IMR-90 (cell line): ENCODE measurements around the gene COL18A1. TPM values are rescaled to one million over a fixed set of nuclear protein-coding genes. Genes with fewer than 3 reads are reported as not detected.

Experiments used
- ATAC-seq: fragments of 200-7000 bp; cut with Tn5 transposase; 2 replicates; pipeline ENCODE4 v1.9.1; 2020; ENCODE audit warnings: low read depth, mild to moderate bottlenecking, moderate library complexity
- BruUV-seq: library from RNA; stranded (reverse); fragments of 400-500 nt; replicated peaks from 2 replicates; lab custom pipeline; 2021; lab: Mats Ljungman, UMichigan
- CTCF ChIA-PET: fragments of 300-600 bp; formaldehyde crosslinking; extraction: SDS; loops from one replicate; lab custom pipeline; 2021; ENCODE audit warnings: antibody characterized with exemption; lab: Yijun Ruan, JAX
- POLR2A ChIA-PET: fragments of 300-600 bp; sonication (Branson Sonifier 250); formaldehyde crosslinking; loops from one replicate; lab custom pipeline; 2022; ENCODE audit warnings: antibody characterized with exemption; ENCODE audit not compliant: unreplicated experiment; lab: Charles Lee
- DNase-seq: peaks from one replicate; pipeline ENCODE4 v3.0.0; 2013
- H2AFZ ChIP-seq: replicated peaks from 2 replicates; pipeline ENCODE3; 2013; ENCODE audit warnings: low read length, mild to moderate bottlenecking; ENCODE audit not compliant: poor library complexity
- H2AK5ac ChIP-seq: 2 replicates; pipeline ENCODE4 v1.6.1; 2013; ENCODE audit warnings: low read depth, low read length, inconsistent platforms
- H2AK9ac ChIP-seq: replicated peaks from 2 replicates; pipeline ENCODE3; 2013; ENCODE audit warnings: mild to moderate bottlenecking, low read depth, low read length, moderate library complexity; ENCODE audit not compliant: poor library complexity
- H2BK120ac ChIP-seq: 2 replicates; pipeline ENCODE4 v1.6.1; 2013; ENCODE audit warnings: low read depth, low read length, inconsistent platforms
- H2BK15ac ChIP-seq: 3 replicates; pipeline ENCODE4 v1.6.1; 2013; ENCODE audit warnings: low read depth, low read length, inconsistent platforms
- H2BK20ac ChIP-seq: 2 replicates; pipeline ENCODE4 v1.6.1; 2013; ENCODE audit warnings: low read depth, mild to moderate bottlenecking, inconsistent platforms, low read length, moderate library complexity
- H2BK5ac ChIP-seq: 2 replicates; pipeline ENCODE4 v1.6.1; 2013; ENCODE audit warnings: mild to moderate bottlenecking, low read depth, low read length, inconsistent platforms; ENCODE audit not compliant: poor library complexity, severe bottlenecking
- H3K14ac ChIP-seq: replicated peaks from 2 replicates; pipeline ENCODE4 v1.6.1; 2013; ENCODE audit warnings: low read depth, low read length, inconsistent platforms
- H3K18ac ChIP-seq: 2 replicates; pipeline ENCODE4 v1.6.1; 2013; ENCODE audit warnings: low read depth, low read length, control low read depth
- H3K23ac ChIP-seq: 2 replicates; pipeline ENCODE4 v1.6.1; 2013; ENCODE audit warnings: low read depth, low read length, inconsistent platforms
- H3K27ac ChIP-seq: 2 replicates; pipeline ENCODE4 v1.5.1; 2013; ENCODE audit warnings: mild to moderate bottlenecking, control low read depth, low read length; ENCODE audit not compliant: insufficient read depth
- H3K27me3 ChIP-seq: 2 replicates; pipeline ENCODE4 v1.6.1; 2013; ENCODE audit warnings: low read length; ENCODE audit not compliant: control insufficient read depth, insufficient read depth
- H3K36me3 ChIP-seq: 2 replicates; pipeline ENCODE4 v1.6.1; 2013; ENCODE audit warnings: low read length, mixed read lengths; ENCODE audit not compliant: control insufficient read depth, insufficient read depth
- H3K4ac ChIP-seq: 2 replicates; pipeline ENCODE4 v1.6.1; 2013; ENCODE audit warnings: low read depth, low read length, inconsistent platforms
- H3K4me1 ChIP-seq: 2 replicates; pipeline ENCODE4 v1.6.1; 2013; ENCODE audit warnings: low read length, mixed read lengths; ENCODE audit not compliant: control insufficient read depth, insufficient read depth
- H3K4me2 ChIP-seq: 2 replicates; pipeline ENCODE4 v1.6.1; 2013; ENCODE audit warnings: low read depth, mild to moderate bottlenecking, control low read depth, low read length, moderate library complexity
- H3K4me3 ChIP-seq: 2 replicates; pipeline ENCODE4 v1.5.1; 2013; ENCODE audit warnings: low read depth, mild to moderate bottlenecking, control low read depth, low read length, moderate library complexity; ENCODE audit not compliant: insufficient read depth
- H3K56ac ChIP-seq: 2 replicates; pipeline ENCODE4 v1.6.1; 2013; ENCODE audit warnings: low read length, inconsistent platforms; ENCODE audit not compliant: insufficient read depth; ENCODE audit errors: extremely low read depth
- H3K79me1 ChIP-seq, 2 experiments: 2 replicates each; pipeline ENCODE4 v1.6.1; 2013; ENCODE audit warnings: low read length in 2 of 2, inconsistent platforms in 1 of 2, low read depth in 1 of 2
- H3K9ac ChIP-seq: 2 replicates; pipeline ENCODE4 v1.6.1; 2013; ENCODE audit warnings: low read depth, low read length, control low read depth
- H3K9me1 ChIP-seq: 2 replicates; pipeline ENCODE4 v1.6.1; 2013; ENCODE audit warnings: low read length, inconsistent platforms; ENCODE audit not compliant: insufficient read depth
- H3K9me3 ChIP-seq: 2 replicates; pipeline ENCODE4 v1.6.1; 2013; ENCODE audit warnings: low read length; ENCODE audit not compliant: control insufficient read depth, insufficient read depth
- H4K20me1 ChIP-seq: 2 replicates; pipeline ENCODE4 v1.6.1; 2013; ENCODE audit warnings: low read length, inconsistent platforms; ENCODE audit not compliant: insufficient read depth
- H4K5ac ChIP-seq: 2 replicates; pipeline ENCODE4 v1.6.1; 2013; ENCODE audit warnings: mild to moderate bottlenecking, low read depth, low read length, control low read depth
- H4K8ac ChIP-seq, 2 experiments: 2 replicates each; pipeline ENCODE4 v1.6.1; 2013; ENCODE audit warnings: low read depth in 2 of 2, low read length in 2 of 2, control low read depth in 1 of 2, inconsistent platforms in 1 of 2
- H4K91ac ChIP-seq: 2 replicates; pipeline ENCODE4 v1.6.1; 2013; ENCODE audit warnings: low read depth, low read length, inconsistent platforms; ENCODE audit not compliant: insufficient read depth
- CHD1 ChIP-seq: IDR thresholded peaks from 2 replicates; pipeline ENCODE4 v1.6.1; 2012; ENCODE audit warnings: low read depth, low read length, improper control_type of control experiment
- CTCF ChIP-seq: conservative IDR thresholded peaks from 2 replicates; pipeline ENCODE4 v1.5.1; 2012; ENCODE audit warnings: mild to moderate bottlenecking, low read depth, low read length, improper control_type of control experiment
- FOS ChIP-seq: fragments of 150-350 bp; IDR thresholded peaks from 2 replicates; pipeline ENCODE4 v1.6.1; 2016; ENCODE audit warnings: low read depth, low read length
- MAFK ChIP-seq: IDR thresholded peaks from 2 replicates; pipeline ENCODE4 v1.6.1; 2012; ENCODE audit warnings: low read depth, low read length, improper control_type of control experiment
- MAZ ChIP-seq: IDR thresholded peaks from 2 replicates; pipeline ENCODE4 v1.6.1; 2012; ENCODE audit warnings: low read depth, mild to moderate bottlenecking, low read length, improper control_type of control experiment, moderate library complexity, borderline replicate concordance
- MXI1 ChIP-seq: IDR thresholded peaks from 2 replicates; pipeline ENCODE4 v1.6.1; 2012; ENCODE audit warnings: low read depth, mild to moderate bottlenecking, low read length, moderate library complexity, borderline replicate concordance
- NFE2L2 ChIP-seq: fragments of 150-350 bp; IDR thresholded peaks from 2 replicates; pipeline ENCODE4 v1.6.1; 2016; ENCODE audit warnings: low read depth, mild to moderate bottlenecking, low read length
- POLR2A ChIP-seq: IDR thresholded peaks from 2 replicates; pipeline ENCODE4 v1.6.1; 2012; ENCODE audit warnings: mild to moderate bottlenecking, low read depth, low read length
- RAD21 ChIP-seq: IDR thresholded peaks from 2 replicates; pipeline ENCODE4 v1.6.1; 2012; ENCODE audit warnings: low read length, improper control_type of control experiment
- RCOR1 ChIP-seq: IDR thresholded peaks from 2 replicates; pipeline ENCODE4 v1.6.1; 2012; ENCODE audit warnings: mild to moderate bottlenecking, low read length, improper control_type of control experiment; ENCODE audit not compliant: insufficient replicate concordance
- SMC3 ChIP-seq: fragments of 150-350 bp; IDR thresholded peaks from 2 replicates; pipeline ENCODE4 v1.6.1; 2016; ENCODE audit warnings: low read depth, mild to moderate bottlenecking, antibody characterized with exemption, low read length, moderate library complexity
- WGBS, 2 experiments: methylation state at CpG; one replicate each; pipeline versions ENCODE4 v1.1.5 to v1.1.7; 2013; ENCODE audit warnings: missing lambda C conversion rate in 2 of 2; ENCODE audit not compliant: insufficient read length in 1 of 2; ENCODE audit errors: extremely low coverage in 2 of 2; 5-methylcytosine and 5-hydroxymethylcytosine counted together
- dilution Hi-C: fragments of 300-500 bp; cut with HindIII; formaldehyde crosslinking; loops from one replicate; pipeline ENCODE4 v1.14.3; 2018; ENCODE audit warnings: low sequenced_read_pairs; ENCODE audit not compliant: unreplicated experiment
- in situ Hi-C: fragments of 300-500 bp; cut with MboI; formaldehyde crosslinking; loops from 3 replicates; pipeline ENCODE4 v1.14.3; 2019; ENCODE audit warnings: low sequenced_read_pairs, inconsistent platforms, mixed read lengths
- intact Hi-C: fragments of 100-400 bp; cut with micrococcal nuclease; formaldehyde crosslinking; loops from 2 replicates; pipeline ENCODE4 v1.10.0; 2022
- polyA plus RNA-seq, 3 experiments: library from polyadenylated mRNA; depleted of rRNA; stranded (reverse); fragments of >200 nt; gene quantifications; 2 replicates each; pipeline ENCODE4 v1.2.3, GENCODE V29; 2012; ENCODE audit warnings: low replicate concordance in 1 of 3
- total RNA-seq: library from RNA; depleted of rRNA; stranded (reverse); fragments of >200 nt; gene quantifications from 2 replicates; pipeline ENCODE4 v1.2.3, GENCODE V29; 2012
- TF ChIP-seq, protein P1 (sequence below): fragments of 150-350 bp; IDR thresholded peaks from 2 replicates; pipeline ENCODE4 v1.6.1; 2017; ENCODE audit warnings: mild to moderate bottlenecking, antibody characterized with exemption, low read length, low read depth
- TF ChIP-seq, protein P2 (sequence below): fragments of 150-350 bp; IDR thresholded peaks from 2 replicates; pipeline ENCODE4 v1.6.1; 2016; ENCODE audit warnings: low read depth, mild to moderate bottlenecking, low read length, moderate library complexity, borderline replicate concordance

The COL18A1 gene
- total and polyA plus RNA-seq, 2 of the 4 experiments (the other 2 are of a cell fraction) = 4.3 to 46.7 TPM

GRCh38 chr21:45390831-45391742 is 13.9 kb upstream of the COL18A1 start:
- 79% methylated on average over 4 of the region's 32 CpGs; no CpG with 5 or more reads in 1 of the 2 experiments for WGBS, 2 experiments
- H3K23ac ChIP-seq = no peak overlapping the region
- H3K4me3 ChIP-seq = no peak overlapping the region
- in situ Hi-C loops = no loop called here
- H2BK5ac ChIP-seq = no peak overlapping the region
- DNase-seq (no peak), ATAC-seq (no peak)
- H3K56ac ChIP-seq = no peak overlapping the region
- TF ChIP-seq RAD21 (no peak), CHD1 (no peak), POLR2A (no peak), NFE2L2 (no peak), FOS (no peak), CTCF (no peak), MAZ (no peak), MXI1 (no peak), SMC3 (no peak), MAFK (no peak), RCOR1 (no peak)
- TF ChIP-seq, protein P1, sequence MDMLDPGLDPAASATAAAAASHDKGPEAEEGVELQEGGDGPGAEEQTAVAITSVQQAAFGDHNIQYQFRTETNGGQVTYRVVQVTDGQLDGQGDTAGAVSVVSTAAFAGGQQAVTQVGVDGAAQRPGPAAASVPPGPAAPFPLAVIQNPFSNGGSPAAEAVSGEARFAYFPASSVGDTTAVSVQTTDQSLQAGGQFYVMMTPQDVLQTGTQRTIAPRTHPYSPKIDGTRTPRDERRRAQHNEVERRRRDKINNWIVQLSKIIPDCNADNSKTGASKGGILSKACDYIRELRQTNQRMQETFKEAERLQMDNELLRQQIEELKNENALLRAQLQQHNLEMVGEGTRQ = no peak
- TF ChIP-seq, protein P2, sequence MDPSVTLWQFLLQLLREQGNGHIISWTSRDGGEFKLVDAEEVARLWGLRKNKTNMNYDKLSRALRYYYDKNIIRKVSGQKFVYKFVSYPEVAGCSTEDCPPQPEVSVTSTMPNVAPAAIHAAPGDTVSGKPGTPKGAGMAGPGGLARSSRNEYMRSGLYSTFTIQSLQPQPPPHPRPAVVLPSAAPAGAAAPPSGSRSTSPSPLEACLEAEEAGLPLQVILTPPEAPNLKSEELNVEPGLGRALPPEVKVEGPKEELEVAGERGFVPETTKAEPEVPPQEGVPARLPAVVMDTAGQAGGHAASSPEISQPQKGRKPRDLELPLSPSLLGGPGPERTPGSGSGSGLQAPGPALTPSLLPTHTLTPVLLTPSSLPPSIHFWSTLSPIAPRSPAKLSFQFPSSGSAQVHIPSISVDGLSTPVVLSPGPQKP = no peak
- no peak overlapping the region for H2BK15ac ChIP-seq
- ChIA-PET POLR2A (interaction anchor here (0.6 kb wide), 1 partner anchor 53 kb away, joined by 4 read pairs; no protein-coding TSS in a partner anchor), CTCF (no interaction called here)
- peak overlapping the region; percentile 75 for H2AK9ac ChIP-seq
- H4K5ac ChIP-seq = no peak overlapping the region
- no peak overlapping the region for H3K9ac ChIP-seq
- BruUV-seq = no TSS peak
- H4K91ac ChIP-seq = no peak overlapping the region
- H3K36me3 ChIP-seq = no peaks in the 10 kb centered on the region
- no peak overlapping the region for H2BK120ac ChIP-seq
- H3K4me1 ChIP-seq = peaks cover 17% of the 10 kb centered on the region
- 0 out of 2 replicates have a peak overlapping the region, but pooled peaks have one; percentile 50 for H3K14ac ChIP-seq
- H2AFZ ChIP-seq = peak overlapping the region; percentile 37
- H3K18ac ChIP-seq = no peak overlapping the region
- peaks cover 13% of the 10 kb centered on the region for H3K9me1 ChIP-seq
- no peaks in the 10 kb centered on the region; the same call in 1 of the 2 replicates for H4K20me1 ChIP-seq
- peak overlapping the region; percentile 62; the same call in 1 of the 2 replicates for H2AK5ac ChIP-seq
- H2BK20ac ChIP-seq = no peak overlapping the region
- no peak overlapping the region for H3K4me2 ChIP-seq
- no peak overlapping the region for H3K4ac ChIP-seq
- dilution Hi-C loops = no loop called here
- H3K79me1 ChIP-seq = peaks cover 0 to 6% of the 10 kb centered on the region in 2 experiments; a peak in 2 of 4 replicates
- H4K8ac ChIP-seq = no peak overlapping the region
- H3K9me3 ChIP-seq = no peaks in the 10 kb centered on the region
- intact Hi-C loops = no loop called here
- H3K27ac ChIP-seq = no peak overlapping the region
- peaks cover 3% of the 10 kb centered on the region for H3K27me3 ChIP-seq
